ENCODE data around the gene SSH3. TPM values are rescaled to one million over a fixed set of nuclear protein-coding genes. Genes with fewer than 3 reads are reported as not detected.

The SSH3 gene
- total RNA-seq, 2 experiments from 2014 or later, result 9.2 to 18.5 TPM

- H3K79me2 ChIP-seq (ENCODE audit: insufficient read depth, low read depth, low read length), result peaks cover 15% of the 10 kb centered on the region; the same call in 1 of the 2 replicates
- peak; percentile 26 for DNase-seq (ENCODE audit: low spot score)
- BruUV-seq (replicated peaks), result no TSS peak
- no peak overlapping the region for H3K4me3 ChIP-seq (ENCODE audit: low read depth, low read length, poor library complexity, severe bottlenecking)
- intact Hi-C loops (cut with micrococcal nuclease; ENCODE audit: unreplicated experiment), result no loop called here
- POLR2A ChIA-PET, result no interaction called here
- H3K9me3 ChIP-seq (ENCODE audit: low read length), result no peaks in the 10 kb centered on the region
- H3K9me2 ChIP-seq (ENCODE audit: insufficient read depth, low read length), result no peaks in the 10 kb centered on the region
- CTCF ChIA-PET (ENCODE audit: unreplicated experiment), result interaction anchor here (0.6 kb wide), 1 partner anchor 23 kb away, joined by 4 read pairs; no protein-coding TSS in a partner anchor
- no peak overlapping the region for H2AFZ ChIP-seq (ENCODE audit: low read length)
- TF ChIP-seq, protein P1, sequence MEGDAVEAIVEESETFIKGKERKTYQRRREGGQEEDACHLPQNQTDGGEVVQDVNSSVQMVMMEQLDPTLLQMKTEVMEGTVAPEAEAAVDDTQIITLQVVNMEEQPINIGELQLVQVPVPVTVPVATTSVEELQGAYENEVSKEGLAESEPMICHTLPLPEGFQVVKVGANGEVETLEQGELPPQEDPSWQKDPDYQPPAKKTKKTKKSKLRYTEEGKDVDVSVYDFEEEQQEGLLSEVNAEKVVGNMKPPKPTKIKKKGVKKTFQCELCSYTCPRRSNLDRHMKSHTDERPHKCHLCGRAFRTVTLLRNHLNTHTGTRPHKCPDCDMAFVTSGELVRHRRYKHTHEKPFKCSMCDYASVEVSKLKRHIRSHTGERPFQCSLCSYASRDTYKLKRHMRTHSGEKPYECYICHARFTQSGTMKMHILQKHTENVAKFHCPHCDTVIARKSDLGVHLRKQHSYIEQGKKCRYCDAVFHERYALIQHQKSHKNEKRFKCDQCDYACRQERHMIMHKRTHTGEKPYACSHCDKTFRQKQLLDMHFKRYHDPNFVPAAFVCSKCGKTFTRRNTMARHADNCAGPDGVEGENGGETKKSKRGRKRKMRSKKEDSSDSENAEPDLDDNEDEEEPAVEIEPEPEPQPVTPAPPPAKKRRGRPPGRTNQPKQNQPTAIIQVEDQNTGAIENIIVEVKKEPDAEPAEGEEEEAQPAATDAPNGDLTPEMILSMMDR (conservative IDR thresholded peaks at IDR 0.05; ENCODE audit: low read length), result peak; percentile 26; the same call in 1 of the 2 replicates
- no peak for TF ChIP-seq EZH2phosphoT487 (IDR thresholded peaks at IDR 0.05; ENCODE audit: borderline replicate concordance, low read depth, low read length)
- H3K36me3 ChIP-seq (ENCODE audit: insufficient read depth, low read length), result peaks cover 84% of the 10 kb centered on the region
- H3K27ac ChIP-seq (ENCODE audit: low read depth, low read length, poor library complexity, severe bottlenecking), result peak overlapping the region; percentile 94
- H3K4me2 ChIP-seq (ENCODE audit: low read length), result peak overlapping the region; percentile 70
- H4K20me1 ChIP-seq (ENCODE audit: insufficient read depth, low read length), result no peaks in the 10 kb centered on the region
- H3K4me1 ChIP-seq (ENCODE audit: insufficient read depth, low read length, poor library complexity, severe bottlenecking), result peaks cover 37% of the 10 kb centered on the region
Measured at GRCh38 chr11:67286621-67287333, 16.6 kb upstream of the SSH3 start.

DNA sequence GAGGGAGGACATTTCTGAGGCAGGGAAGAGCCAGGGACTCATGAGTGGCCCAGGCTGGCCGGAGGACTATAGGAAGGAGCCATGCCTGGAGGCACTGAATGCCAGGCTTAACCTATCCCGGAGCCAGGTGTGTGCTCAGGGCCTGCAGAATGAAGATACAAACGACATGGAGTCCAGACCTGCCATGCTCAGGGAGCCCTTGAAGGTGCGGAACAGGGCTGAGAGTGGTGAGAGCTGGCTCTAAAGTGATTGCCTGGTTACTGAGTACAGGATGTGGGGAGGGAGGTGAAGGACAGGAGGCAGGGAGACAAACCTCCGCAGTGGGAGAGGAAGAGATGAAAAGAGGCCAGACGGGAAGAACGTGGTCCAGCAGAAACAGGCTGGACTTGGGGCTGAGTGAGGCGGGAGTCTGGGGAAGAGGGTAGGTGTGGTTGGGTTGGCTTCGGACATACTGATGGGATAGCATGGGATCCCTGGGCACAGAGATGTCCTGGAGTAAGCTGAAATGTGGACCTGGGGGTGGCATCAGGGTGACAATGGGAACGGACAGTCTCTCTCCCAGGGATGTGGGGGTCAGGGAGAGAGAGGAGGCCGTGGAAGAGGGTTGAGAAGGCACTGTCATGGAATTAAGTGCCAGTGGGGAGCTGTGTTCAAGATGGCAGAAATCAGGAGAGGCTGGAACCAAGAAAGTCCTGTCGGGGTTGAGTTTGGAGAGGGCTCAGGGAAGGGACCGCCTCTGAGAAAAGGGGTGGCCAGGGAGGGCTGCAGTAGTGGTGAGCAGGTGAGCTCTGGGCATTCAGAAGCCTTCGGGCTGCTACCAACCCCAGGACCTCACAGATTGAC, 15.8 kb upstream of the SSH3 start:
- H3K27ac ChIP-seq (ENCODE audit: low read depth, low read length, poor library complexity, severe bottlenecking), result peak overlapping the region; percentile 94
- intact Hi-C loops (cut with micrococcal nuclease; ENCODE audit: unreplicated experiment), result loop anchor here (1.0 kb wide), 3 partner anchors 10 to 30 kb away; no protein-coding TSS in a partner anchor
- peak overlapping the region; percentile 70 for H3K4me2 ChIP-seq (ENCODE audit: low read length)
- TSS peak; percentile 95 for BruUV-seq (replicated peaks)
- ChIA-PET CTCF (ENCODE audit: unreplicated experiment) (no interaction called here), POLR2A (interaction anchor here (1.0 to 1.8 kb wide), 3 partner anchors 10 to 21 kb away, joined by 4 to 6 read pairs (median 5); partner anchors contain the start of gene GRK2)
- H3K79me2 ChIP-seq (ENCODE audit: insufficient read depth, low read depth, low read length), result peaks cover 15% of the 10 kb centered on the region; the same call in 1 of the 2 replicates
- H3K4me1 ChIP-seq (ENCODE audit: insufficient read depth, low read length, poor library complexity, severe bottlenecking), result peaks cover 40% of the 10 kb centered on the region
- peaks cover 84% of the 10 kb centered on the region for H3K36me3 ChIP-seq (ENCODE audit: insufficient read depth, low read length)
- TF ChIP-seq, protein P1 (conservative IDR thresholded peaks at IDR 0.05; ENCODE audit: low read length), result no peak
- TF ChIP-seq EZH2phosphoT487 (IDR thresholded peaks at IDR 0.05; ENCODE audit: borderline replicate concordance, low read depth, low read length), result no peak
- no peak overlapping the region for H2AFZ ChIP-seq (ENCODE audit: low read length)
- no peaks in the 10 kb centered on the region for H3K9me3 ChIP-seq (ENCODE audit: low read length)
- H4K20me1 ChIP-seq (ENCODE audit: insufficient read depth, low read length), result no peaks in the 10 kb centered on the region
- peak overlapping the region; percentile 68 for H3K4me3 ChIP-seq (ENCODE audit: low read depth, low read length, poor library complexity, severe bottlenecking)
- peak; percentile 22 for DNase-seq (ENCODE audit: low spot score)
- H3K9me2 ChIP-seq (ENCODE audit: insufficient read depth, low read length), result no peaks in the 10 kb centered on the region

All from OCI-LY7 (cell line).